Measurements from ENCODE around the gene TGIF1. TPM values are rescaled to one million over a fixed set of nuclear protein-coding genes. Genes with fewer than 3 reads are reported as not detected.
A peak's percentile ranks its signal among the peaks of the same experiment; 100 is the strongest.

The TGIF1 gene
- total and polyA plus RNA-seq, 9 of the 15 experiments (the other 6 are each of a cell fraction or from before 2014, with no cell fraction given) = 16.1 to 77.7 (median 44.6) TPM

DNA sequence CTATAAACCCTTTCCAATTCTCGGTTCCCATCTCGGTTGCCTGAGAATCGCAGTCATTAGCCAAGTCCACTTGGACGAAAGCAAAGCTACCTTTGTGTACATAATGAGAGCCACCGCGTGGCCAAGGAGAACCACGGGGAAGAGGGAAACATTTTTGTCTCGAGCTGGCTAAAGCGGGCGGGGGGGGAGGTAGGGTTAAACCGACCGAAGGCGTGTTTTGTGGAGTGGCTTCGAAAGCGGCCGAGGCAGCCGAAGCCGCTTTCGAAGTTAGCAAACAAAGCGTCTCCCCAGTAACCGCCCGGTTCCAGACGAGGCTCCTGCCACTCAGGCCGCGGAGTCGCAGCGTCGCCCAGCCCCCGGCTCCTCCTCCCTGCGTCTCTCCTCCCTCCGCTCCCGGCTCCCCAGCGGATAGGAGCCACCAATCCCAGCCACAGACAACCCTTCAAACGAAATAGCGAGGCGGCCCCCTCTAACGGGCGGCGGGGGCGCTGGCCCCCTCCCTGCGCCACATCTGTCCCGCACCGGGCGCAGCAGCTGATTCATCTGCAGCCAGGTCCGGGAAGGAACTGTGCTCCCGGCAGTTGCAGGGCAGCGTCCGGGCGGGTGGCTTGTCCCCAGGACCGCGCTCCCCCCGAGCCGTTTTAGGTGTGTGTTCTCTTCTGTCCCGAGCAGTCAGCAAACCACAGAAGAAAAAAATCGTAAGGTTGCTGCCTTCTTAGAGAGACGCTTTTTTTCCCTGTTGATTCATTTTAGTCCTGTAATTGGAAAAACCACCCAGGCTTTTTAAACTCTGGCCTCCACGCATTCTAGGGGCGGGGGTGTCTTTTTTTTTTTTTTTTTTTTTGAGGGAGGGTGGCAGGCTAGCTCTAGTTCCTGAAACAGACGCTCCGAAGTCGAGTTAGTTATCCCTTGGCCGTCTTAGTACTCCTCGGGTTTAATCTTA, 1.8 kb upstream of the TGIF1 start (continued):
- TF ChIP-seq, protein P1, sequence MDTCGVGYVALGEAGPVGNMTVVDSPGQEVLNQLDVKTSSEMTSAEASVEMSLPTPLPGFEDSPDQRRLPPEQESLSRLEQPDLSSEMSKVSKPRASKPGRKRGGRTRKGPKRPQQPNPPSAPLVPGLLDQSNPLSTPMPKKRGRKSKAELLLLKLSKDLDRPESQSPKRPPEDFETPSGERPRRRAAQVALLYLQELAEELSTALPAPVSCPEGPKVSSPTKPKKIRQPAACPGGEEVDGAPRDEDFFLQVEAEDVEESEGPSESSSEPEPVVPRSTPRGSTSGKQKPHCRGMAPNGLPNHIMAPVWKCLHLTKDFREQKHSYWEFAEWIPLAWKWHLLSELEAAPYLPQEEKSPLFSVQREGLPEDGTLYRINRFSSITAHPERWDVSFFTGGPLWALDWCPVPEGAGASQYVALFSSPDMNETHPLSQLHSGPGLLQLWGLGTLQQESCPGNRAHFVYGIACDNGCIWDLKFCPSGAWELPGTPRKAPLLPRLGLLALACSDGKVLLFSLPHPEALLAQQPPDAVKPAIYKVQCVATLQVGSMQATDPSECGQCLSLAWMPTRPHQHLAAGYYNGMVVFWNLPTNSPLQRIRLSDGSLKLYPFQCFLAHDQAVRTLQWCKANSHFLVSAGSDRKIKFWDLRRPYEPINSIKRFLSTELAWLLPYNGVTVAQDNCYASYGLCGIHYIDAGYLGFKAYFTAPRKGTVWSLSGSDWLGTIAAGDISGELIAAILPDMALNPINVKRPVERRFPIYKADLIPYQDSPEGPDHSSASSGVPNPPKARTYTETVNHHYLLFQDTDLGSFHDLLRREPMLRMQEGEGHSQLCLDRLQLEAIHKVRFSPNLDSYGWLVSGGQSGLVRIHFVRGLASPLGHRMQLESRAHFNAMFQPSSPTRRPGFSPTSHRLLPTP (IDR thresholded peaks at IDR 0.05; ENCODE audit: borderline replicate concordance, extremely low read depth, insufficient read length) = no peak
- TF ChIP-seq, protein P2, sequence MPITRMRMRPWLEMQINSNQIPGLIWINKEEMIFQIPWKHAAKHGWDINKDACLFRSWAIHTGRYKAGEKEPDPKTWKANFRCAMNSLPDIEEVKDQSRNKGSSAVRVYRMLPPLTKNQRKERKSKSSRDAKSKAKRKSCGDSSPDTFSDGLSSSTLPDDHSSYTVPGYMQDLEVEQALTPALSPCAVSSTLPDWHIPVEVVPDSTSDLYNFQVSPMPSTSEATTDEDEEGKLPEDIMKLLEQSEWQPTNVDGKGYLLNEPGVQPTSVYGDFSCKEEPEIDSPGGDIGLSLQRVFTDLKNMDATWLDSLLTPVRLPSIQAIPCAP (CRISPR knock-in tag; IDR thresholded peaks at IDR 0.05; ENCODE audit: borderline replicate concordance) = no peak
- TF ChIP-seq ZFX (CRISPR knock-in tag; IDR thresholded peaks at IDR 0.05) (no peak), LCOR (CRISPR knock-in tag; IDR thresholded peaks at IDR 0.05) (peak; percentile 97), ZNF584 (CRISPR knock-in tag; IDR thresholded peaks at IDR 0.05; ENCODE audit: low read depth) (no peak), ZSCAN29 (IDR thresholded peaks at IDR 0.05) (no peak), HDAC1 (IDR thresholded peaks at IDR 0.05) (no peak), TFAM (CRISPR knock-in tag; conservative IDR thresholded peaks at IDR 0.05) (no peak), MTA2 (IDR thresholded peaks at IDR 0.05; ENCODE audit: low read depth) (no peak), ZNF561 (CRISPR knock-in tag; conservative IDR thresholded peaks at IDR 0.05) (0 out of 2 replicates have a peak, but pooled peaks have one; percentile 15), NFRKB (IDR thresholded peaks at IDR 0.05; ENCODE audit: low read depth) (no peak), HIVEP1 (CRISPR knock-in tag; IDR thresholded peaks at IDR 0.05) (peak; percentile 70; the same call in 1 of the 2 replicates), FOXM1 (IDR thresholded peaks at IDR 0.05; ENCODE audit: low read depth) (no peak), FOXM1 (CRISPR knock-in tag; IDR thresholded peaks at IDR 0.05; ENCODE audit: low read depth) (peak; percentile 97; the same call in 1 of the 2 replicates), NBN (IDR thresholded peaks at IDR 0.05; ENCODE audit: low read depth) (no peak)
- TF ChIP-seq, protein P3, sequence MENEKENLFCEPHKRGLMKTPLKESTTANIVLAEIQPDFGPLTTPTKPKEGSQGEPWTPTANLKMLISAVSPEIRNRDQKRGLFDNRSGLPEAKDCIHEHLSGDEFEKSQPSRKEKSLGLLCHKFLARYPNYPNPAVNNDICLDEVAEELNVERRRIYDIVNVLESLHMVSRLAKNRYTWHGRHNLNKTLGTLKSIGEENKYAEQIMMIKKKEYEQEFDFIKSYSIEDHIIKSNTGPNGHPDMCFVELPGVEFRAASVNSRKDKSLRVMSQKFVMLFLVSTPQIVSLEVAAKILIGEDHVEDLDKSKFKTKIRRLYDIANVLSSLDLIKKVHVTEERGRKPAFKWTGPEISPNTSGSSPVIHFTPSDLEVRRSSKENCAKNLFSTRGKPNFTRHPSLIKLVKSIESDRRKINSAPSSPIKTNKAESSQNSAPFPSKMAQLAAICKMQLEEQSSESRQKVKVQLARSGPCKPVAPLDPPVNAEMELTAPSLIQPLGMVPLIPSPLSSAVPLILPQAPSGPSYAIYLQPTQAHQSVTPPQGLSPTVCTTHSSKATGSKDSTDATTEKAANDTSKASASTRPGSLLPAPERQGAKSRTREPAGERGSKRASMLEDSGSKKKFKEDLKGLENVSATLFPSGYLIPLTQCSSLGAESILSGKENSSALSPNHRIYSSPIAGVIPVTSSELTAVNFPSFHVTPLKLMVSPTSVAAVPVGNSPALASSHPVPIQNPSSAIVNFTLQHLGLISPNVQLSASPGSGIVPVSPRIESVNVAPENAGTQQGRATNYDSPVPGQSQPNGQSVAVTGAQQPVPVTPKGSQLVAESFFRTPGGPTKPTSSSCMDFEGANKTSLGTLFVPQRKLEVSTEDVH (IDR thresholded peaks at IDR 0.05; ENCODE audit: low read depth, partially characterized antibody) = no peak
- TF ChIP-seq, protein P4, sequence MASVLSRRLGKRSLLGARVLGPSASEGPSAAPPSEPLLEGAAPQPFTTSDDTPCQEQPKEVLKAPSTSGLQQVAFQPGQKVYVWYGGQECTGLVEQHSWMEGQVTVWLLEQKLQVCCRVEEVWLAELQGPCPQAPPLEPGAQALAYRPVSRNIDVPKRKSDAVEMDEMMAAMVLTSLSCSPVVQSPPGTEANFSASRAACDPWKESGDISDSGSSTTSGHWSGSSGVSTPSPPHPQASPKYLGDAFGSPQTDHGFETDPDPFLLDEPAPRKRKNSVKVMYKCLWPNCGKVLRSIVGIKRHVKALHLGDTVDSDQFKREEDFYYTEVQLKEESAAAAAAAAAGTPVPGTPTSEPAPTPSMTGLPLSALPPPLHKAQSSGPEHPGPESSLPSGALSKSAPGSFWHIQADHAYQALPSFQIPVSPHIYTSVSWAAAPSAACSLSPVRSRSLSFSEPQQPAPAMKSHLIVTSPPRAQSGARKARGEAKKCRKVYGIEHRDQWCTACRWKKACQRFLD (CRISPR knock-in tag; IDR thresholded peaks at IDR 0.05) = no peak
- TF ChIP-seq, protein P5, sequence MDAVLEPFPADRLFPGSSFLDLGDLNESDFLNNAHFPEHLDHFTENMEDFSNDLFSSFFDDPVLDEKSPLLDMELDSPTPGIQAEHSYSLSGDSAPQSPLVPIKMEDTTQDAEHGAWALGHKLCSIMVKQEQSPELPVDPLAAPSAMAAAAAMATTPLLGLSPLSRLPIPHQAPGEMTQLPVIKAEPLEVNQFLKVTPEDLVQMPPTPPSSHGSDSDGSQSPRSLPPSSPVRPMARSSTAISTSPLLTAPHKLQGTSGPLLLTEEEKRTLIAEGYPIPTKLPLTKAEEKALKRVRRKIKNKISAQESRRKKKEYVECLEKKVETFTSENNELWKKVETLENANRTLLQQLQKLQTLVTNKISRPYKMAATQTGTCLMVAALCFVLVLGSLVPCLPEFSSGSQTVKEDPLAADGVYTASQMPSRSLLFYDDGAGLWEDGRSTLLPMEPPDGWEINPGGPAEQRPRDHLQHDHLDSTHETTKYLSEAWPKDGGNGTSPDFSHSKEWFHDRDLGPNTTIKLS (IDR thresholded peaks at IDR 0.05; ENCODE audit: borderline replicate concordance, low read depth) = no peak

All from K562 (cell line).